IMR-90 (cell line): ENCODE results near the gene SPIN1. TPM values are rescaled to one million over a fixed set of nuclear protein-coding genes. Genes with fewer than 3 reads are reported as not detected.

Experiments used
- ATAC-seq: fragments of 200-7000 bp; cut with Tn5 transposase; 2 replicates; pipeline ENCODE4 v1.9.1; 2020; ENCODE audit warnings: low read depth, mild to moderate bottlenecking, moderate library complexity
- BruUV-seq: library from RNA; stranded (reverse); fragments of 400-500 nt; replicated peaks from 2 replicates; lab custom pipeline; 2021; lab: Mats Ljungman, UMichigan
- CTCF ChIA-PET: fragments of 300-600 bp; formaldehyde crosslinking; extraction: SDS; loops from one replicate; lab custom pipeline; 2021; ENCODE audit warnings: antibody characterized with exemption; lab: Yijun Ruan, JAX
- POLR2A ChIA-PET: fragments of 300-600 bp; sonication (Branson Sonifier 250); formaldehyde crosslinking; loops from one replicate; lab custom pipeline; 2022; ENCODE audit warnings: antibody characterized with exemption; ENCODE audit not compliant: unreplicated experiment; lab: Charles Lee
- DNase-seq: peaks from one replicate; pipeline ENCODE4 v3.0.0; 2013
- H2AFZ ChIP-seq: replicated peaks from 2 replicates; pipeline ENCODE3; 2013; ENCODE audit warnings: low read length, mild to moderate bottlenecking; ENCODE audit not compliant: poor library complexity
- H2AK5ac ChIP-seq: 2 replicates; pipeline ENCODE4 v1.6.1; 2013; ENCODE audit warnings: low read depth, low read length, inconsistent platforms
- H2AK9ac ChIP-seq: replicated peaks from 2 replicates; pipeline ENCODE3; 2013; ENCODE audit warnings: mild to moderate bottlenecking, low read depth, low read length, moderate library complexity; ENCODE audit not compliant: poor library complexity
- H2BK120ac ChIP-seq: 2 replicates; pipeline ENCODE4 v1.6.1; 2013; ENCODE audit warnings: low read depth, low read length, inconsistent platforms
- H2BK15ac ChIP-seq: 3 replicates; pipeline ENCODE4 v1.6.1; 2013; ENCODE audit warnings: low read depth, low read length, inconsistent platforms
- H2BK20ac ChIP-seq: 2 replicates; pipeline ENCODE4 v1.6.1; 2013; ENCODE audit warnings: low read depth, mild to moderate bottlenecking, inconsistent platforms, low read length, moderate library complexity
- H2BK5ac ChIP-seq: 2 replicates; pipeline ENCODE4 v1.6.1; 2013; ENCODE audit warnings: mild to moderate bottlenecking, low read depth, low read length, inconsistent platforms; ENCODE audit not compliant: poor library complexity, severe bottlenecking
- H3K14ac ChIP-seq: replicated peaks from 2 replicates; pipeline ENCODE4 v1.6.1; 2013; ENCODE audit warnings: low read depth, low read length, inconsistent platforms
- H3K18ac ChIP-seq: 2 replicates; pipeline ENCODE4 v1.6.1; 2013; ENCODE audit warnings: low read depth, low read length, control low read depth
- H3K23ac ChIP-seq: 2 replicates; pipeline ENCODE4 v1.6.1; 2013; ENCODE audit warnings: low read depth, low read length, inconsistent platforms
- H3K27ac ChIP-seq: 2 replicates; pipeline ENCODE4 v1.5.1; 2013; ENCODE audit warnings: mild to moderate bottlenecking, control low read depth, low read length; ENCODE audit not compliant: insufficient read depth
- H3K27me3 ChIP-seq: 2 replicates; pipeline ENCODE4 v1.6.1; 2013; ENCODE audit warnings: low read length; ENCODE audit not compliant: control insufficient read depth, insufficient read depth
- H3K36me3 ChIP-seq: 2 replicates; pipeline ENCODE4 v1.6.1; 2013; ENCODE audit warnings: low read length, mixed read lengths; ENCODE audit not compliant: control insufficient read depth, insufficient read depth
- H3K4ac ChIP-seq: 2 replicates; pipeline ENCODE4 v1.6.1; 2013; ENCODE audit warnings: low read depth, low read length, inconsistent platforms
- H3K4me1 ChIP-seq: 2 replicates; pipeline ENCODE4 v1.6.1; 2013; ENCODE audit warnings: low read length, mixed read lengths; ENCODE audit not compliant: control insufficient read depth, insufficient read depth
- H3K4me2 ChIP-seq: 2 replicates; pipeline ENCODE4 v1.6.1; 2013; ENCODE audit warnings: low read depth, mild to moderate bottlenecking, control low read depth, low read length, moderate library complexity
- H3K4me3 ChIP-seq: 2 replicates; pipeline ENCODE4 v1.5.1; 2013; ENCODE audit warnings: low read depth, mild to moderate bottlenecking, control low read depth, low read length, moderate library complexity; ENCODE audit not compliant: insufficient read depth
- H3K56ac ChIP-seq: 2 replicates; pipeline ENCODE4 v1.6.1; 2013; ENCODE audit warnings: low read length, inconsistent platforms; ENCODE audit not compliant: insufficient read depth; ENCODE audit errors: extremely low read depth
- H3K79me1 ChIP-seq, 2 experiments: 2 replicates each; pipeline ENCODE4 v1.6.1; 2013; ENCODE audit warnings: low read length in 2 of 2, inconsistent platforms in 1 of 2, low read depth in 1 of 2
- H3K9ac ChIP-seq: 2 replicates; pipeline ENCODE4 v1.6.1; 2013; ENCODE audit warnings: low read depth, low read length, control low read depth
- H3K9me1 ChIP-seq: 2 replicates; pipeline ENCODE4 v1.6.1; 2013; ENCODE audit warnings: low read length, inconsistent platforms; ENCODE audit not compliant: insufficient read depth
- H3K9me3 ChIP-seq: 2 replicates; pipeline ENCODE4 v1.6.1; 2013; ENCODE audit warnings: low read length; ENCODE audit not compliant: control insufficient read depth, insufficient read depth
- H4K20me1 ChIP-seq: 2 replicates; pipeline ENCODE4 v1.6.1; 2013; ENCODE audit warnings: low read length, inconsistent platforms; ENCODE audit not compliant: insufficient read depth
- H4K5ac ChIP-seq: 2 replicates; pipeline ENCODE4 v1.6.1; 2013; ENCODE audit warnings: mild to moderate bottlenecking, low read depth, low read length, control low read depth
- H4K8ac ChIP-seq, 2 experiments: 2 replicates each; pipeline ENCODE4 v1.6.1; 2013; ENCODE audit warnings: low read depth in 2 of 2, low read length in 2 of 2, control low read depth in 1 of 2, inconsistent platforms in 1 of 2
- H4K91ac ChIP-seq: 2 replicates; pipeline ENCODE4 v1.6.1; 2013; ENCODE audit warnings: low read depth, low read length, inconsistent platforms; ENCODE audit not compliant: insufficient read depth
- BHLHE40 ChIP-seq: fragments of 150-350 bp; IDR thresholded peaks from 2 replicates; pipeline ENCODE4 v1.6.1; 2016; ENCODE audit warnings: mild to moderate bottlenecking, low read depth, low read length
- CEBPB ChIP-seq: IDR thresholded peaks from 2 replicates; pipeline ENCODE4 v1.6.1; 2012; ENCODE audit warnings: low read depth, low read length, improper control_type of control experiment
- CHD1 ChIP-seq: IDR thresholded peaks from 2 replicates; pipeline ENCODE4 v1.6.1; 2012; ENCODE audit warnings: low read depth, low read length, improper control_type of control experiment
- CTCF ChIP-seq: conservative IDR thresholded peaks from 2 replicates; pipeline ENCODE4 v1.5.1; 2012; ENCODE audit warnings: mild to moderate bottlenecking, low read depth, low read length, improper control_type of control experiment
- ELK1 ChIP-seq: fragments of 150-350 bp; IDR thresholded peaks from 2 replicates; pipeline ENCODE4 v1.6.1; 2016; ENCODE audit warnings: low read depth, mild to moderate bottlenecking, low read length, moderate library complexity, borderline replicate concordance
- FOS ChIP-seq: fragments of 150-350 bp; IDR thresholded peaks from 2 replicates; pipeline ENCODE4 v1.6.1; 2016; ENCODE audit warnings: low read depth, low read length
- MAFK ChIP-seq: IDR thresholded peaks from 2 replicates; pipeline ENCODE4 v1.6.1; 2012; ENCODE audit warnings: low read depth, low read length, improper control_type of control experiment
- MAZ ChIP-seq: IDR thresholded peaks from 2 replicates; pipeline ENCODE4 v1.6.1; 2012; ENCODE audit warnings: low read depth, mild to moderate bottlenecking, low read length, improper control_type of control experiment, moderate library complexity, borderline replicate concordance
- MXI1 ChIP-seq: IDR thresholded peaks from 2 replicates; pipeline ENCODE4 v1.6.1; 2012; ENCODE audit warnings: low read depth, mild to moderate bottlenecking, low read length, moderate library complexity, borderline replicate concordance
- NFE2L2 ChIP-seq: fragments of 150-350 bp; IDR thresholded peaks from 2 replicates; pipeline ENCODE4 v1.6.1; 2016; ENCODE audit warnings: low read depth, mild to moderate bottlenecking, low read length
- POLR2A ChIP-seq: IDR thresholded peaks from 2 replicates; pipeline ENCODE4 v1.6.1; 2012; ENCODE audit warnings: mild to moderate bottlenecking, low read depth, low read length
- RAD21 ChIP-seq: IDR thresholded peaks from 2 replicates; pipeline ENCODE4 v1.6.1; 2012; ENCODE audit warnings: low read length, improper control_type of control experiment
- RCOR1 ChIP-seq: IDR thresholded peaks from 2 replicates; pipeline ENCODE4 v1.6.1; 2012; ENCODE audit warnings: mild to moderate bottlenecking, low read length, improper control_type of control experiment; ENCODE audit not compliant: insufficient replicate concordance
- RFX5 ChIP-seq: IDR thresholded peaks from 2 replicates; pipeline ENCODE4 v1.8.0; 2012; ENCODE audit warnings: low read depth, mild to moderate bottlenecking, low read length, moderate library complexity
- SMC3 ChIP-seq: fragments of 150-350 bp; IDR thresholded peaks from 2 replicates; pipeline ENCODE4 v1.6.1; 2016; ENCODE audit warnings: low read depth, mild to moderate bottlenecking, antibody characterized with exemption, low read length, moderate library complexity
- USF2 ChIP-seq: fragments of 150-350 bp; IDR thresholded peaks from 2 replicates; pipeline ENCODE4 v1.6.1; 2017; ENCODE audit warnings: mild to moderate bottlenecking, antibody characterized with exemption, low read length, low read depth
- WGBS, 2 experiments: methylation state at CpG; one replicate each; pipeline versions ENCODE4 v1.1.5 to v1.1.7; 2013; ENCODE audit warnings: missing lambda C conversion rate in 2 of 2; ENCODE audit not compliant: insufficient read length in 1 of 2; ENCODE audit errors: extremely low coverage in 2 of 2; 5-methylcytosine and 5-hydroxymethylcytosine counted together
- dilution Hi-C: fragments of 300-500 bp; cut with HindIII; formaldehyde crosslinking; loops from one replicate; pipeline ENCODE4 v1.14.3; 2018; ENCODE audit warnings: low sequenced_read_pairs; ENCODE audit not compliant: unreplicated experiment
- in situ Hi-C: fragments of 300-500 bp; cut with MboI; formaldehyde crosslinking; loops from 3 replicates; pipeline ENCODE4 v1.14.3; 2019; ENCODE audit warnings: low sequenced_read_pairs, inconsistent platforms, mixed read lengths
- intact Hi-C: fragments of 100-400 bp; cut with micrococcal nuclease; formaldehyde crosslinking; loops from 2 replicates; pipeline ENCODE4 v1.10.0; 2022
- polyA plus RNA-seq, 3 experiments: library from polyadenylated mRNA; depleted of rRNA; stranded (reverse); fragments of >200 nt; gene quantifications; 2 replicates each; pipeline ENCODE4 v1.2.3, GENCODE V29; 2012; ENCODE audit warnings: low replicate concordance in 1 of 3
- total RNA-seq: library from RNA; depleted of rRNA; stranded (reverse); fragments of >200 nt; gene quantifications from 2 replicates; pipeline ENCODE4 v1.2.3, GENCODE V29; 2012

Gene SPIN1
- total and polyA plus RNA-seq, 2 of the 4 experiments (the other 2 are of a cell fraction), result 63.3 to 141 TPM

- H3K23ac ChIP-seq, result no peak overlapping the region
- H2BK20ac ChIP-seq, result no peak overlapping the region
- H3K4me1 ChIP-seq, result no peaks in the 10 kb centered on the region
- no peak overlapping the region for H3K9ac ChIP-seq
- H3K9me1 ChIP-seq, result no peaks in the 10 kb centered on the region
- ChIA-PET POLR2A (no interaction called here), CTCF (no interaction called here)
- no peak for ATAC-seq
- no peaks in the 10 kb centered on the region for H4K20me1 ChIP-seq
- H2AK5ac ChIP-seq, result no peak overlapping the region
- H3K56ac ChIP-seq, result no peak overlapping the region
- H2AFZ ChIP-seq, result no peak overlapping the region
- no peak overlapping the region for H4K5ac ChIP-seq
- BruUV-seq, result no TSS peak
- H2BK120ac ChIP-seq, result no peak overlapping the region
- H3K4me3 ChIP-seq, result no peak overlapping the region
- H3K18ac ChIP-seq, result no peak overlapping the region
- no peak overlapping the region for H3K4ac ChIP-seq
- no peak overlapping the region for H2BK5ac ChIP-seq
- H3K14ac ChIP-seq, result no peak overlapping the region
- no peak overlapping the region for H3K4me2 ChIP-seq
- intact Hi-C loops (no loop called here), dilution Hi-C loops (no loop called here), in situ Hi-C loops (no loop called here)
- 0 out of 2 replicates have a peak, but pooled peaks cover 2% of the 10 kb centered on the region for H3K9me3 ChIP-seq
- H3K79me1 ChIP-seq, result no peaks in the 10 kb centered on the region
- H3K36me3 ChIP-seq, result no peaks in the 10 kb centered on the region
- no peak overlapping the region for H3K27ac ChIP-seq
- no peaks in the 10 kb centered on the region for H3K27me3 ChIP-seq
- WGBS, 2 experiments, result 80% methylated on average over 1 of the region's 1 CpG; no CpG with 5 or more reads in 1 of the 2 experiments
- no peak overlapping the region for H2AK9ac ChIP-seq
- H2BK15ac ChIP-seq, result no peak overlapping the region
- no peak overlapping the region for H4K8ac ChIP-seq
- TF ChIP-seq SMC3 (no peak), MAZ (no peak), POLR2A (no peak), CEBPB (no peak), NFE2L2 (no peak), RFX5 (no peak), FOS (no peak), CHD1 (no peak), BHLHE40 (no peak), MXI1 (no peak), USF2 (no peak), CTCF (no peak), RCOR1 (no peak), ELK1 (no peak), MAFK (no peak), RAD21 (no peak)
- DNase-seq, result no peak
- no peak overlapping the region for H4K91ac ChIP-seq
Observed at GRCh38 chr9:88380118-88380517, 8.1 kb upstream of the SPIN1 start.
